H9 (cell line): ENCODE data around the gene POMGNT2. TPM values are rescaled to one million over a fixed set of nuclear protein-coding genes. Genes with fewer than 3 reads are reported as not detected.

ENCODE experiments used
- DNase-seq: peaks from one replicate; pipeline ENCODE4 v3.0.0-alpha.2; 2017
- H2AFZ ChIP-seq: one replicate; pipeline ENCODE4 v1.6.1; 2013; ENCODE audit warnings: mild to moderate bottlenecking, low read length, control low read depth, moderate library complexity
- H2AK5ac ChIP-seq: 2 replicates; pipeline ENCODE4 v1.6.1; 2013; ENCODE audit warnings: low read length, control low read depth, mixed read lengths; ENCODE audit not compliant: insufficient read length
- H2BK120ac ChIP-seq: one replicate; pipeline ENCODE4 v1.6.1; 2013; ENCODE audit warnings: low read depth, mild to moderate bottlenecking, low read length, control low read depth, inconsistent platforms; ENCODE audit not compliant: poor library complexity, severe bottlenecking
- H2BK12ac ChIP-seq: 2 replicates; pipeline ENCODE4 v1.6.1; 2013; ENCODE audit warnings: low read length, control low read depth, mixed read lengths, low read depth; ENCODE audit not compliant: insufficient read length
- H2BK15ac ChIP-seq: 2 replicates; pipeline ENCODE4 v1.6.1; 2013; ENCODE audit warnings: low read depth, low read length, control low read depth
- H2BK20ac ChIP-seq: one replicate; pipeline ENCODE4 v1.6.1; 2013; ENCODE audit warnings: low read depth, mild to moderate bottlenecking, low read length, control low read depth, inconsistent platforms; ENCODE audit not compliant: poor library complexity, severe bottlenecking
- H2BK5ac ChIP-seq: 2 replicates; pipeline ENCODE4 v1.6.1; 2013; ENCODE audit warnings: low read length, control low read depth, mixed read lengths; ENCODE audit not compliant: insufficient read length
- H3K14ac ChIP-seq: 2 replicates; pipeline ENCODE4 v1.6.1; 2013; ENCODE audit warnings: low read length, control low read depth; ENCODE audit not compliant: insufficient read depth
- H3K18ac ChIP-seq: 2 replicates; pipeline ENCODE4 v1.6.1; 2013; ENCODE audit warnings: low read depth, mild to moderate bottlenecking, mixed read lengths, low read length, control low read depth; ENCODE audit not compliant: insufficient read length
- H3K23ac ChIP-seq: 2 replicates; pipeline ENCODE4 v1.6.1; 2013; ENCODE audit warnings: low read length, control low read depth, mixed read lengths, low read depth; ENCODE audit not compliant: insufficient read length
- H3K23me2 ChIP-seq: 2 replicates; pipeline ENCODE4 v1.6.1; 2013; ENCODE audit warnings: low read depth, mild to moderate bottlenecking, mixed read lengths, low read length, control low read depth; ENCODE audit not compliant: insufficient read length, poor library complexity, severe bottlenecking
- H3K27ac ChIP-seq: 2 replicates; pipeline ENCODE4 v1.5.1; 2013; ENCODE audit warnings: low read length, control low read depth, mixed read lengths, low read depth; ENCODE audit not compliant: insufficient read length
- H3K27me3 ChIP-seq: 2 replicates; pipeline ENCODE4 v1.6.1; 2013; ENCODE audit warnings: low read length, control low read depth, inconsistent platforms; ENCODE audit not compliant: insufficient read depth
- H3K4ac ChIP-seq: 2 replicates; pipeline ENCODE4 v1.6.1; 2013; ENCODE audit warnings: low read depth, mild to moderate bottlenecking, control low read depth, inconsistent platforms, low read length, moderate library complexity
- H3K4me1 ChIP-seq: 2 replicates; pipeline ENCODE4 v1.6.1; 2013; ENCODE audit warnings: low read length, control low read depth, inconsistent platforms; ENCODE audit not compliant: insufficient read depth
- H3K4me2 ChIP-seq: 2 replicates; pipeline ENCODE4 v1.6.1; 2013; ENCODE audit warnings: low read length, control low read depth, mixed read lengths; ENCODE audit not compliant: insufficient read length, insufficient read depth
- H3K56ac ChIP-seq: 2 replicates; pipeline ENCODE4 v1.6.1; 2013; ENCODE audit warnings: low read depth, mild to moderate bottlenecking, mixed read lengths, low read length, control low read depth; ENCODE audit not compliant: insufficient read length
- H3K79me1 ChIP-seq: 2 replicates; pipeline ENCODE4 v1.6.1; 2013; ENCODE audit warnings: low read depth, mild to moderate bottlenecking, moderate library complexity, low read length, control low read depth, inconsistent platforms; ENCODE audit not compliant: insufficient read depth, poor library complexity, severe bottlenecking
- H3K79me2 ChIP-seq: 2 replicates; pipeline ENCODE4 v1.6.1; 2013; ENCODE audit warnings: low read length, control low read depth, inconsistent platforms; ENCODE audit not compliant: insufficient read depth
- H3K9ac ChIP-seq: 2 replicates; pipeline ENCODE4 v1.6.1; 2013; ENCODE audit warnings: low read length, control low read depth, mixed read lengths; ENCODE audit not compliant: insufficient read length; ENCODE audit errors: extremely low read depth
- H3K9me3 ChIP-seq: one replicate; pipeline ENCODE4 v1.6.1; 2013; ENCODE audit warnings: low read depth, low read length, inconsistent platforms; ENCODE audit not compliant: control insufficient read depth
- H3T11ph ChIP-seq: one replicate; pipeline ENCODE4 v1.6.1; 2013; ENCODE audit warnings: mild to moderate bottlenecking, low read length, control low read depth, inconsistent platforms
- H4K20me1 ChIP-seq: one replicate; pipeline ENCODE4 v1.6.1; 2013; ENCODE audit not compliant: control insufficient read depth, insufficient read length, insufficient read depth
- H4K5ac ChIP-seq: 2 replicates; pipeline ENCODE4 v1.6.1; 2013; ENCODE audit warnings: low read depth, mild to moderate bottlenecking, mixed read lengths, low read length, control low read depth; ENCODE audit not compliant: insufficient read length
- H4K8ac ChIP-seq: replicated peaks from 2 replicates; pipeline ENCODE4 v1.6.1; 2013; ENCODE audit warnings: low read length, control low read depth, mixed read lengths, low read depth; ENCODE audit not compliant: insufficient read length
- H4K91ac ChIP-seq: 2 replicates; pipeline ENCODE4 v1.6.1; 2013; ENCODE audit warnings: low read depth, mild to moderate bottlenecking, moderate library complexity, mixed read lengths, low read length, control low read depth; ENCODE audit not compliant: insufficient read length
- H3K27ac Mint-ChIP-seq, 3 experiments: 2 replicates in 2 of 3; 3 replicates in 1 of 3; pipeline ENCODE4 v1.8.0; 2020 to 2021; ENCODE audit warnings: mixed read lengths in 3 of 3, mild to moderate bottlenecking in 1 of 3, moderate library complexity in 1 of 3
- H3K27me3 Mint-ChIP-seq: 2 replicates; pipeline ENCODE4 v1.8.0; 2021; ENCODE audit warnings: low read depth, mild to moderate bottlenecking, moderate library complexity, mixed read lengths
- H3K36me3 Mint-ChIP-seq, 3 experiments: 2 replicates in 2 of 3; 3 replicates in 1 of 3; pipeline ENCODE4 v1.8.0; 2020 to 2021; ENCODE audit warnings: low read depth in 3 of 3, mixed read lengths in 3 of 3; ENCODE audit not compliant: insufficient read depth in 1 of 3
- H3K4me1 Mint-ChIP-seq, 2 experiments: 2 replicates each; pipeline ENCODE4 v1.8.0; 2020; ENCODE audit warnings: mixed read lengths in 2 of 2
- H3K4me3 Mint-ChIP-seq, 2 experiments: 2 replicates in 1 of 2; 3 replicates in 1 of 2; pipeline ENCODE4 v1.8.0; 2020 to 2021; ENCODE audit warnings: mild to moderate bottlenecking in 2 of 2, mixed read lengths in 2 of 2, moderate library complexity in 1 of 2
- H3K9me3 Mint-ChIP-seq, 2 experiments: 2 replicates in 1 of 2; 3 replicates in 1 of 2; pipeline ENCODE4 v1.8.0; 2020; ENCODE audit warnings: mild to moderate bottlenecking in 2 of 2, mixed read lengths in 2 of 2, moderate library complexity in 1 of 2
- CTCF ChIP-seq: fragments of 200-600 bp; sonication (generic); conservative IDR thresholded peaks from 3 replicates; pipeline ENCODE4 v1.8.0; 2021; ENCODE audit warnings: antibody characterized with exemption, mild to moderate bottlenecking
- WGBS: extraction: QIAGEN DNeasy Blood & Tissue Kit; methylation state at CpG from one replicate; pipeline ENCODE4 v1.1.7; 2013; ENCODE audit warnings: missing lambda C conversion rate, low lambda C conversion rate, mixed read lengths; ENCODE audit not compliant: insufficient read length; ENCODE audit errors: extremely low coverage; 5-methylcytosine and 5-hydroxymethylcytosine counted together
- total RNA-seq: library from RNA; stranded (reverse); gene quantifications from 2 replicates; pipeline ENCODE4 v1.2.1, GENCODE V29; 2021

Gene POMGNT2
- total RNA-seq, 1 experiment from 2014 or later, result 14.0 TPM

- Histone ChIP-seq H2BK20ac (no peak overlapping the region), H3K23ac (no peak overlapping the region), H4K5ac (no peak overlapping the region), H3K9ac (no peak overlapping the region), H3K9me3 (no peaks in the 10 kb centered on the region), H4K8ac (no peak overlapping the region), H3K4ac (no peak overlapping the region), H3K27ac (no peak overlapping the region), H3K23me2 (peaks cover 3% of the 10 kb centered on the region), H3T11ph (no peak overlapping the region), H2BK5ac (no peak overlapping the region), H2BK15ac (no peak overlapping the region), H3K56ac (no peak overlapping the region), H2BK120ac (no peak overlapping the region), H3K4me2 (peak overlapping the region; percentile 62), H4K91ac (no peak overlapping the region), H3K4me1 (no peaks in the 10 kb centered on the region), H4K20me1 (peaks cover 5% of the 10 kb centered on the region), H3K79me2 (no peaks in the 10 kb centered on the region), H3K18ac (no peak overlapping the region), H3K27me3 (no peaks in the 10 kb centered on the region; the same call in 1 of the 2 replicates), H3K79me1 (peaks cover 4% of the 10 kb centered on the region), H2AFZ (no peak overlapping the region), H2AK5ac (no peak overlapping the region), H2BK12ac (no peak overlapping the region), H3K14ac (no peak overlapping the region; the same call in 1 of the 2 replicates)
- Mint-ChIP-seq H3K27me3 (peaks cover 22% of the 10 kb centered on the region), H3K9me3 (no peaks in the 10 kb centered on the region), H3K4me3 (peak overlapping the region; percentile 62 to 74), H3K36me3 (no peaks in the 10 kb centered on the region; a peak in 1 of 7 replicates), H3K4me1 (peaks cover 9 to 12% of the 10 kb centered on the region in 2 experiments), H3K27ac (no peak overlapping the region)
- no peak for DNase-seq
- no CpG with 5 or more reads among the region's 33 CpGs for WGBS
- no peak for TF ChIP-seq CTCF
These were observed 951 bp downstream of the POMGNT2 start for GRCh38 chr3:43104660-43105595.
